ENCODE measurements around the gene AVPI1.

GRCh38 chr10:97724341-97724941, 37.4 kb upstream of the AVPI1 start:
- TF ChIP-seq, protein P1, sequence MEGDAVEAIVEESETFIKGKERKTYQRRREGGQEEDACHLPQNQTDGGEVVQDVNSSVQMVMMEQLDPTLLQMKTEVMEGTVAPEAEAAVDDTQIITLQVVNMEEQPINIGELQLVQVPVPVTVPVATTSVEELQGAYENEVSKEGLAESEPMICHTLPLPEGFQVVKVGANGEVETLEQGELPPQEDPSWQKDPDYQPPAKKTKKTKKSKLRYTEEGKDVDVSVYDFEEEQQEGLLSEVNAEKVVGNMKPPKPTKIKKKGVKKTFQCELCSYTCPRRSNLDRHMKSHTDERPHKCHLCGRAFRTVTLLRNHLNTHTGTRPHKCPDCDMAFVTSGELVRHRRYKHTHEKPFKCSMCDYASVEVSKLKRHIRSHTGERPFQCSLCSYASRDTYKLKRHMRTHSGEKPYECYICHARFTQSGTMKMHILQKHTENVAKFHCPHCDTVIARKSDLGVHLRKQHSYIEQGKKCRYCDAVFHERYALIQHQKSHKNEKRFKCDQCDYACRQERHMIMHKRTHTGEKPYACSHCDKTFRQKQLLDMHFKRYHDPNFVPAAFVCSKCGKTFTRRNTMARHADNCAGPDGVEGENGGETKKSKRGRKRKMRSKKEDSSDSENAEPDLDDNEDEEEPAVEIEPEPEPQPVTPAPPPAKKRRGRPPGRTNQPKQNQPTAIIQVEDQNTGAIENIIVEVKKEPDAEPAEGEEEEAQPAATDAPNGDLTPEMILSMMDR (IDR thresholded peaks at IDR 0.05; ENCODE audit: low read depth, low read length), result no peak
- TF ChIP-seq EZH2phosphoT487 (IDR thresholded peaks at IDR 0.05; ENCODE audit: low read depth), result no peak

All from OCI-LY3 (cell line).